MM.1S (cell line): ENCODE measurements around the gene TRIP4.

Experiments used
- EZH2 ChIP-seq: fragments of 300-600 bp; sonication (generic); optimal IDR thresholded peaks from 2 replicates; pipeline ENCODE3; 2017; ENCODE audit warnings: low read depth, mild to moderate bottlenecking, antibody characterized with exemption, low read length, mixed read lengths
- TF ChIP-seq, protein P1 (sequence below): fragments of 300-600 bp; sonication (generic); IDR thresholded peaks from 2 replicates; pipeline ENCODE4 v1.5.1; 2016; ENCODE audit warnings: antibody characterized with exemption, low read length, mixed read lengths

DNA sequence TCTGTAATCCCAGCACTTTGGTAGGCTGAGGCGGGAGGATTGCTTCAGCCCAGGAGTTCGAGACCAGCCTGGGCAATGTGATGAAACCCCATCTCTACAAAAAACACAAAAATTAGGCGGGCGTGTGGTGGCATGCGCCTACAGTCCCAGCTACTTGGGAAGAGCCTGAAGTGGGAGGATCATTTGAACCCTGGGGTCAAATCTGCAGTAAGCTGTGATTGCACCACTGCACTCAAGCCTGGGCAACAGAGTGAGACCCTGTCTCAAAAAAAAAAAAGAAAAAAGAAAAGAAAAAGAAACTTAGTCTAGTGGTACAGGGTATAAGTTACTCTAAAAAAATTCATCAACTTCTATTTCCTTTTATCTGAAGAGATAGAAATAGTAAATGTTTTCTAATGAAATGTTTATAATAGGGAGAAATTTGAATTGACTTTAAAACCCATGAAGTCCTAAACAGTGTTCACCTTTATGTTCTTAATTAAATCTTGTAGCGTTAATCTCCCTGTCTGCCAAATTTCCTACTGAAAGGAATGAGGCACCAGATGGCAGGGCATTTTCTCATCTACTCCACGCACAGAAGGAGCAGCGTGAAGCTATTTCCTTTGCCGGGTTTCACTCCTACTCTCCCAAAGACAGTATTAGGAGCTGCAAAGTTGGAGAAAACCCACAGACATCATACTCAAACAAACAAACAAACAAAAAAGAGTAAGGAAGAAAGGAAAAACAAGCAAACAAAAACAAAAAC lies 8.2 kb upstream of the TRIP4 start:
- no peak for TF ChIP-seq EZH2
- TF ChIP-seq, protein P1, sequence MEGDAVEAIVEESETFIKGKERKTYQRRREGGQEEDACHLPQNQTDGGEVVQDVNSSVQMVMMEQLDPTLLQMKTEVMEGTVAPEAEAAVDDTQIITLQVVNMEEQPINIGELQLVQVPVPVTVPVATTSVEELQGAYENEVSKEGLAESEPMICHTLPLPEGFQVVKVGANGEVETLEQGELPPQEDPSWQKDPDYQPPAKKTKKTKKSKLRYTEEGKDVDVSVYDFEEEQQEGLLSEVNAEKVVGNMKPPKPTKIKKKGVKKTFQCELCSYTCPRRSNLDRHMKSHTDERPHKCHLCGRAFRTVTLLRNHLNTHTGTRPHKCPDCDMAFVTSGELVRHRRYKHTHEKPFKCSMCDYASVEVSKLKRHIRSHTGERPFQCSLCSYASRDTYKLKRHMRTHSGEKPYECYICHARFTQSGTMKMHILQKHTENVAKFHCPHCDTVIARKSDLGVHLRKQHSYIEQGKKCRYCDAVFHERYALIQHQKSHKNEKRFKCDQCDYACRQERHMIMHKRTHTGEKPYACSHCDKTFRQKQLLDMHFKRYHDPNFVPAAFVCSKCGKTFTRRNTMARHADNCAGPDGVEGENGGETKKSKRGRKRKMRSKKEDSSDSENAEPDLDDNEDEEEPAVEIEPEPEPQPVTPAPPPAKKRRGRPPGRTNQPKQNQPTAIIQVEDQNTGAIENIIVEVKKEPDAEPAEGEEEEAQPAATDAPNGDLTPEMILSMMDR = no peak
